ENCODE results near the gene RNF186. TPM values are rescaled to one million over a fixed set of nuclear protein-coding genes. Genes with fewer than 3 reads are reported as not detected.

RNF186 gene
- total and polyA plus RNA-seq, 12 donors: not detected

GRCh38 chr1:19846338-19846737, 31.3 kb upstream of the RNF186 start:
- intact Hi-C loops (cut with DNase I): no loop called here
- Histone ChIP-seq H3K4me1 (no peaks in the 10 kb centered on the region), H3K9me3 (no peaks in the 10 kb centered on the region), H3K36me3 (no peaks in the 10 kb centered on the region), H3K4me3 (no peak overlapping the region), H3K27ac (no peak overlapping the region), H3K27me3 (peaks cover 0 to 34% (median 18%) of the 10 kb centered on the region in 7 donors)
- DNase-seq: no peak
- 93 to 97% methylated on average over 3 of the region's 3 CpGs for WGBS, 2 donors
- TF ChIP-seq, protein P1, sequence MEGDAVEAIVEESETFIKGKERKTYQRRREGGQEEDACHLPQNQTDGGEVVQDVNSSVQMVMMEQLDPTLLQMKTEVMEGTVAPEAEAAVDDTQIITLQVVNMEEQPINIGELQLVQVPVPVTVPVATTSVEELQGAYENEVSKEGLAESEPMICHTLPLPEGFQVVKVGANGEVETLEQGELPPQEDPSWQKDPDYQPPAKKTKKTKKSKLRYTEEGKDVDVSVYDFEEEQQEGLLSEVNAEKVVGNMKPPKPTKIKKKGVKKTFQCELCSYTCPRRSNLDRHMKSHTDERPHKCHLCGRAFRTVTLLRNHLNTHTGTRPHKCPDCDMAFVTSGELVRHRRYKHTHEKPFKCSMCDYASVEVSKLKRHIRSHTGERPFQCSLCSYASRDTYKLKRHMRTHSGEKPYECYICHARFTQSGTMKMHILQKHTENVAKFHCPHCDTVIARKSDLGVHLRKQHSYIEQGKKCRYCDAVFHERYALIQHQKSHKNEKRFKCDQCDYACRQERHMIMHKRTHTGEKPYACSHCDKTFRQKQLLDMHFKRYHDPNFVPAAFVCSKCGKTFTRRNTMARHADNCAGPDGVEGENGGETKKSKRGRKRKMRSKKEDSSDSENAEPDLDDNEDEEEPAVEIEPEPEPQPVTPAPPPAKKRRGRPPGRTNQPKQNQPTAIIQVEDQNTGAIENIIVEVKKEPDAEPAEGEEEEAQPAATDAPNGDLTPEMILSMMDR (IDR thresholded peaks at IDR 0.05): no peak
- no peak for ATAC-seq

GRCh38 chr1:19845555-19845954, 30.5 kb upstream of the RNF186 start:
- no peaks in the 10 kb centered on the region for H3K36me3 ChIP-seq
- intact Hi-C loops (cut with DNase I): no loop called here
- no peaks in the 10 kb centered on the region for H3K4me1 ChIP-seq
- H3K27ac ChIP-seq: no peak overlapping the region
- DNase-seq (no peak), ATAC-seq (no peak)
- WGBS, 2 donors: 91 to 95% methylated on average over 8 of the region's 8 CpGs
- TF ChIP-seq, protein P1 (IDR thresholded peaks at IDR 0.05): no peak
- H3K27me3 ChIP-seq: peaks cover 0 to 34% (median 18%) of the 10 kb centered on the region in 7 donors
- H3K4me3 ChIP-seq: no peak overlapping the region
- no peaks in the 10 kb centered on the region for H3K9me3 ChIP-seq

DNA sequence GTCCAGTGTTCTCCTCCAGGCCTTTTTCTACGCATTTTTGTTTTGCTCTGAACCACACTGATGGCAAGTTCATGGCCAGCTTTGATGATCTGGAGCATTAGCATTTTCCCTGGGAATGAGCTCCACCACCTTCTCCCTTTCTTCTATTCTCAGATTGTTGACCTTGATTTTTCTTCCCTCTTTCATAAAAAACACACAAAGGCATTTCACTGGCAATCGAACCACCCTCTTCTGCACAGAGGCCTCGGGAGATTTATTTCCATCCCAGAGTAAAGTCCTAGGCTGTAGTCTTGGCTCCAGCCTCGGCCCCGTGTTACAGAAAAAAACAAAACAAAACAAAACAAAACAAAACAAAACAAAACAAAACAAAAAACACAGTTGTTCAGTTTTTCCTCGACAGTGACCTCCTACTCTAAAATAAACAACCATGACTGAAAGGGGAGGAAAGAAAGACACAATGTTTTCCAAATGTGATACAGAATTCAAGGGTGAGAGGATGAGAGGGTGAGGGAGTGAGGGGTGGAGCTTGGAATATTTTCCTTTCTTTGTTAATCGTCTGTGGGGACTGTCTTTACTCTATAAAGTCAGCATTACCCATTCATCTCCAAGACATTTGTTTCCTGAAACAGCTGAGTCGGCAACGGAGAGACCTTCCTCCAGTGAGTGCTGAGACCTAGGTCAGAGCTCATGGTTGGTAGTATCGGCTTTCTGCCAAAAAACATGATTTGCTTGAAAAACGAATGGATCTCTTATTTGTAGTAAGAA, 29.8 kb upstream of the RNF186 start:
- intact Hi-C loops (cut with DNase I): no loop called here
- no peak for DNase-seq
- Histone ChIP-seq H3K4me3 (no peak overlapping the region), H3K9me3 (no peaks in the 10 kb centered on the region), H3K27me3 (peaks cover 0 to 34% (median 18%) of the 10 kb centered on the region in 7 donors), H3K4me1 (no peaks in the 10 kb centered on the region), H3K36me3 (no peaks in the 10 kb centered on the region), H3K27ac (no peak overlapping the region)
- TF ChIP-seq, protein P1 (IDR thresholded peaks at IDR 0.05): no peak
- no peak for ATAC-seq
- WGBS, 2 donors: 37 to 50% methylated on average over 11 of the region's 11 CpGs

GRCh38 chr1:19840228-19840627, 25.1 kb upstream of the RNF186 start:
- DNase-seq (no peak), ATAC-seq (no peak)
- Histone ChIP-seq H3K36me3 (no peaks in the 10 kb centered on the region), H3K4me1 (no peaks in the 10 kb centered on the region), H3K9me3 (no peaks in the 10 kb centered on the region), H3K4me3 (no peak overlapping the region), H3K27me3 (peaks cover 0 to 18% (median 4%) of the 10 kb centered on the region in 7 donors), H3K27ac (no peak overlapping the region)
- TF ChIP-seq, protein P1 (IDR thresholded peaks at IDR 0.05): no peak
- intact Hi-C loops (cut with DNase I): no loop called here

Data from heart right ventricle (tissue), 16 donors.